ENCODE measurements around the gene BARX2. TPM values are rescaled to one million over a fixed set of nuclear protein-coding genes. Genes with fewer than 3 reads are reported as not detected.

The BARX2 gene
- total and polyA plus RNA-seq, 2 of the 4 experiments (the other 2 are of a cell fraction), result not detected

GRCh38 chr11:129386795-129387397 is 11.2 kb downstream of the BARX2 start:
- no peak overlapping the region for H2BK20ac ChIP-seq (ENCODE audit: low read depth, low read length)
- no peak overlapping the region for H2BK15ac ChIP-seq (ENCODE audit: low read depth, low read length)
- intact Hi-C loops (cut with micrococcal nuclease), result no loop called here
- H3K9me3 ChIP-seq (ENCODE audit: control insufficient read depth, insufficient read depth, low read length), result no peaks in the 10 kb centered on the region
- CTCF ChIA-PET, result no interaction called here
- H3K14ac ChIP-seq (replicated peaks; ENCODE audit: low read depth, low read length), result no peak overlapping the region
- no peak overlapping the region for H2AK9ac ChIP-seq (replicated peaks; ENCODE audit: low read depth, low read length, poor library complexity)
- 0 out of 2 replicates have a peak, but pooled peaks cover 2% of the 10 kb centered on the region for H3K27me3 ChIP-seq (ENCODE audit: control insufficient read depth, insufficient read depth, low read length)
- no peaks in the 10 kb centered on the region for H3K9me1 ChIP-seq (ENCODE audit: insufficient read depth, low read length)
- ATAC-seq (ENCODE audit: low read depth) (no peak), DNase-seq (no peak)
- H3K4ac ChIP-seq (ENCODE audit: low read depth, low read length), result no peak overlapping the region
- POLR2A ChIA-PET (ENCODE audit: unreplicated experiment), result no interaction called here
- no peak overlapping the region for H4K91ac ChIP-seq (ENCODE audit: insufficient read depth, low read depth, low read length)
- H3K4me2 ChIP-seq (ENCODE audit: low read depth, low read length), result no peak overlapping the region
- H4K8ac ChIP-seq (ENCODE audit: low read depth in 2 of 2, low read length in 2 of 2), result no peak overlapping the region
- H3K23ac ChIP-seq (ENCODE audit: low read depth, low read length), result no peak overlapping the region
- no peaks in the 10 kb centered on the region for H3K36me3 ChIP-seq (ENCODE audit: control insufficient read depth, insufficient read depth, low read length)
- no TSS peak for BruUV-seq (replicated peaks)
- no peak overlapping the region for H2BK120ac ChIP-seq (ENCODE audit: low read depth, low read length)
- H4K5ac ChIP-seq (ENCODE audit: low read depth, low read length), result no peak overlapping the region
- TF ChIP-seq POLR2A (IDR thresholded peaks at IDR 0.05; ENCODE audit: low read depth, low read length) (no peak), RFX5 (IDR thresholded peaks at IDR 0.05; ENCODE audit: low read depth, low read length) (no peak), CEBPB (IDR thresholded peaks at IDR 0.05; ENCODE audit: low read depth, low read length) (no peak), BHLHE40 (IDR thresholded peaks at IDR 0.05; ENCODE audit: low read depth, low read length) (no peak), MXI1 (IDR thresholded peaks at IDR 0.05; ENCODE audit: borderline replicate concordance, low read depth, low read length) (no peak), USF2 (IDR thresholded peaks at IDR 0.05; ENCODE audit: low read depth, low read length) (no peak)
- H3K56ac ChIP-seq (ENCODE audit: extremely low read depth, insufficient read depth, low read length), result no peak overlapping the region
- H3K9ac ChIP-seq (ENCODE audit: low read depth, low read length), result no peak overlapping the region
- no peak overlapping the region for H2AFZ ChIP-seq (replicated peaks; ENCODE audit: low read length, poor library complexity)
- H3K18ac ChIP-seq (ENCODE audit: low read depth, low read length), result no peak overlapping the region
- H2AK5ac ChIP-seq (ENCODE audit: low read depth, low read length), result no peak overlapping the region
- no peak overlapping the region for H2BK5ac ChIP-seq (ENCODE audit: low read depth, low read length, poor library complexity, severe bottlenecking)
- WGBS, 2 experiments (ENCODE audit: extremely low coverage in 2 of 2, insufficient read length in 1 of 2), result no CpG with 5 or more reads among the region's 11 CpGs
- H3K27ac ChIP-seq (ENCODE audit: insufficient read depth, low read length), result no peak overlapping the region
- H3K4me3 ChIP-seq (ENCODE audit: insufficient read depth, low read depth, low read length), result no peak overlapping the region
- no peaks in the 10 kb centered on the region for H3K4me1 ChIP-seq (ENCODE audit: control insufficient read depth, insufficient read depth, low read length)
- H3K79me1 ChIP-seq (ENCODE audit: low read depth in 1 of 2, low read length in 2 of 2), result no peaks in the 10 kb centered on the region
- dilution Hi-C loops (cut with HindIII; ENCODE audit: low sequenced_read_pairs, unreplicated experiment), result no loop called here
- in situ Hi-C loops (cut with MboI; ENCODE audit: low sequenced_read_pairs), result no loop called here
- H4K20me1 ChIP-seq (ENCODE audit: insufficient read depth, low read length), result no peaks in the 10 kb centered on the region

Measured in IMR-90 (cell line).